Sciatic nerve (tissue), 2 donors: ENCODE data around the gene ALG6. TPM values are rescaled to one million over a fixed set of nuclear protein-coding genes. Genes with fewer than 3 reads are reported as not detected.
"Not testable (repeated sequence)": the region's sequence is repeated elsewhere in the genome, so short reads cannot be mapped to it uniquely, and the experiment has no call there.

Source experiments
- ATAC-seq: fragments of 200-7000 bp; cut with Tn5 transposase; one replicate; pipeline ENCODE4 v1.9.1; 2020; ENCODE audit warnings: mild to moderate bottlenecking, moderate library complexity
- DNase-seq: peaks from one replicate; pipeline ENCODE4 v3.0.0-alpha.2; 2020; ENCODE audit warnings: low spot score
- intact Hi-C: fragments of 100-400 bp; cut with DNase I; formaldehyde crosslinking; loops from one replicate; pipeline ENCODE4 v1.14.2; 2022
- total RNA-seq: library from RNA; stranded (reverse); fragmentation: NEBNext Ultra II Directional; extraction: Animal tissue kit (Norgen Biotek cat#: 25700); gene quantifications from one replicate; pipeline ENCODE4 v1.2.1, GENCODE V29; 2021
- donor health status: DM: no; HTN: no; CAD: no.
- donor health status: DM: no; HTN: no; CAD: no.

Gene ALG6
- total RNA-seq, 1 donor from 2014 or later: 19.5 TPM

GRCh38 chr1:63405987-63406386 lies 38.6 kb downstream of the ALG6 start:
- ATAC-seq (no peak), DNase-seq (no peak)
- intact Hi-C loops: no loop called here

GRCh38 chr1:63407002-63407401 lies 39.6 kb downstream of the ALG6 start:
- DNase-seq: no peak
- intact Hi-C loops: no loop called here
- ATAC-seq: no peak

- DNase-seq: no peak
- intact Hi-C loops: no loop called here
- no peak for ATAC-seq
Measured at GRCh38 chr1:63408331-63408730, 40.9 kb downstream of the ALG6 start.

GRCh38 chr1:63411066-63411465 lies 43.6 kb downstream of the ALG6 start:
- DNase-seq: no peak
- intact Hi-C loops: no loop called here
- ATAC-seq: no peak

- DNase-seq: no peak
- intact Hi-C loops: no loop called here
- no peak for ATAC-seq
Measured at GRCh38 chr1:63413394-63413793, 46.0 kb downstream of the ALG6 start.

GRCh38 chr1:63414691-63415365 lies 47.4 kb downstream of the ALG6 start:
- DNase-seq (no peak), ATAC-seq (peak; percentile 88)
- intact Hi-C loops: no loop called here

GRCh38 chr1:63418101-63418500 lies 50.7 kb downstream of the ALG6 start:
- ATAC-seq: no peak
- intact Hi-C loops: no loop called here
- no peak for DNase-seq

- ATAC-seq, intact Hi-C loops: not testable (repeated sequence)
Measured at GRCh38 chr1:63420746-63421145, 53.3 kb downstream of the ALG6 start.

GRCh38 chr1:63423649-63424048 lies 56.2 kb downstream of the ALG6 start:
- DNase-seq (no peak), ATAC-seq (no peak)
- intact Hi-C loops: no loop called here

More at GRCh38 chr1:63420746-63421145, 53.3 kb downstream of the ALG6 start:
- DNase-seq: not testable (repeated sequence)

GRCh38 chr1:63428815-63429214 lies 61.4 kb downstream of the ALG6 start:
- ATAC-seq: no peak
- no peak for DNase-seq
- intact Hi-C loops: no loop called here

GRCh38 chr1:63429281-63429680 lies 61.9 kb downstream of the ALG6 start:
- intact Hi-C loops: no loop called here
- ATAC-seq: no peak
- no peak for DNase-seq

GRCh38 chr1:63435161-63435560 lies 67.7 kb downstream of the ALG6 start:
- no peak for ATAC-seq
- no peak for DNase-seq
- intact Hi-C loops: no loop called here

GRCh38 chr1:63442141-63442475 lies 74.7 kb downstream of the ALG6 start:
- intact Hi-C loops: loop anchor here (10.0 kb wide), 1 partner anchor 597 kb away; no protein-coding TSS in a partner anchor
- DNase-seq (no peak), ATAC-seq (peak; percentile 24)

GRCh38 chr1:63448731-63449246 lies 81.4 kb downstream of the ALG6 start:
- intact Hi-C loops: loop anchor here (10.0 kb wide), 1 partner anchor 604 kb away; no protein-coding TSS in a partner anchor
- no peak for ATAC-seq
- DNase-seq: no peak

- intact Hi-C loops: no loop called here
- no peak for DNase-seq
- ATAC-seq: no peak
Measured at GRCh38 chr1:63450416-63450815, 83.0 kb downstream of the ALG6 start.

- intact Hi-C loops: no loop called here
- ATAC-seq (no peak), DNase-seq (no peak)
Measured at GRCh38 chr1:63453232-63453631, 85.8 kb downstream of the ALG6 start.

GRCh38 chr1:63454269-63454668 lies 86.8 kb downstream of the ALG6 start:
- intact Hi-C loops: no loop called here
- no peak for ATAC-seq
- DNase-seq: no peak

GRCh38 chr1:63458750-63459149 lies 91.3 kb downstream of the ALG6 start:
- ATAC-seq (no peak), DNase-seq (no peak)
- intact Hi-C loops: no loop called here

GRCh38 chr1:63461661-63462230 lies 94.3 kb downstream of the ALG6 start:
- DNase-seq (no peak), ATAC-seq (no peak)
- intact Hi-C loops: no loop called here

GRCh38 chr1:63463248-63463647 lies 95.8 kb downstream of the ALG6 start:
- DNase-seq: no peak
- intact Hi-C loops: no loop called here
- no peak for ATAC-seq

- ATAC-seq (no peak), DNase-seq (no peak)
- intact Hi-C loops: no loop called here
Measured at GRCh38 chr1:63466181-63466580, 98.8 kb downstream of the ALG6 start.
